BLaER1 (cell line): ENCODE data around the gene PPP2R2C.
A peak's percentile ranks its signal among the peaks of the same experiment; 100 is the strongest.

Experiments used
- H3K27ac ChIP-seq: shearing (Covaris generic); formaldehyde crosslinking; 2 replicates; pipeline ENCODE4 v1.8.1; 2022
- H3K27me3 ChIP-seq: shearing (Covaris generic); formaldehyde crosslinking; 2 replicates; pipeline ENCODE4 v1.8.1; 2022
- H3K36me3 ChIP-seq: shearing (Covaris generic); formaldehyde crosslinking; 2 replicates; pipeline ENCODE4 v1.8.1; 2022
- H3K4me1 ChIP-seq: shearing (Covaris generic); formaldehyde crosslinking; 2 replicates; pipeline ENCODE4 v1.8.1; 2022
- H3K4me2 ChIP-seq: shearing (Covaris generic); formaldehyde crosslinking; 2 replicates; pipeline ENCODE4 v1.8.1; 2022
- H3K4me3 ChIP-seq: shearing (Covaris generic); formaldehyde crosslinking; 2 replicates; pipeline ENCODE4 v1.8.1; 2022
- H3K9ac ChIP-seq: shearing (Covaris generic); formaldehyde crosslinking; 2 replicates; pipeline ENCODE4 v1.8.1; 2022
- H3K9me3 ChIP-seq: shearing (Covaris generic); formaldehyde crosslinking; 2 replicates; pipeline ENCODE4 v1.8.1; 2022
- H4K20me1 ChIP-seq: shearing (Covaris generic); formaldehyde crosslinking; 2 replicates; pipeline ENCODE4 v1.8.1; 2022
- Cebpa-rat ChIP-seq: shearing (Covaris generic); IDR thresholded peaks from 2 replicates; pipeline ENCODE4 v1.8.1; 2022

PPP2R2C gene

GRCh38 chr4:6476893-6477292, 4.5 kb upstream of the PPP2R2C start:
- no peak for TF ChIP-seq Cebpa-rat
- Histone ChIP-seq H3K27ac (no peak overlapping the region), H3K4me1 (peaks cover 5% of the 10 kb centered on the region; the same call in 1 of the 2 replicates), H3K27me3 (peaks cover 25% of the 10 kb centered on the region), H3K9me3 (no peaks in the 10 kb centered on the region), H4K20me1 (peaks cover 14% of the 10 kb centered on the region; the same call in 1 of the 2 replicates), H3K4me3 (no peak overlapping the region), H3K36me3 (no peaks in the 10 kb centered on the region), H3K4me2 (no peak overlapping the region), H3K9ac (no peak overlapping the region)

GRCh38 chr4:6475492-6476020, 3.1 kb upstream of the PPP2R2C start:
- Histone ChIP-seq H3K9me3 (no peaks in the 10 kb centered on the region), H3K36me3 (no peaks in the 10 kb centered on the region), H3K27ac (no peak overlapping the region), H3K4me2 (no peak overlapping the region), H4K20me1 (peaks cover 20% of the 10 kb centered on the region; the same call in 1 of the 2 replicates), H3K9ac (no peak overlapping the region), H3K4me1 (peaks cover 5% of the 10 kb centered on the region; the same call in 1 of the 2 replicates), H3K4me3 (no peak overlapping the region), H3K27me3 (peaks cover 38% of the 10 kb centered on the region)
- no peak for TF ChIP-seq Cebpa-rat

GRCh38 chr4:6474705-6475457, 2.5 kb upstream of the PPP2R2C start:
- Histone ChIP-seq H3K27me3 (peaks cover 45% of the 10 kb centered on the region), H3K9me3 (no peaks in the 10 kb centered on the region), H3K9ac (no peak overlapping the region), H3K4me3 (no peak overlapping the region), H3K36me3 (no peaks in the 10 kb centered on the region), H3K4me2 (no peak overlapping the region), H3K4me1 (peaks cover 5% of the 10 kb centered on the region; the same call in 1 of the 2 replicates), H4K20me1 (peaks cover 22% of the 10 kb centered on the region; the same call in 1 of the 2 replicates), H3K27ac (no peak overlapping the region)
- no peak for TF ChIP-seq Cebpa-rat

GRCh38 chr4:6474053-6474568, 1.7 kb upstream of the PPP2R2C start:
- H3K9ac ChIP-seq: no peak overlapping the region
- H3K36me3 ChIP-seq: no peaks in the 10 kb centered on the region
- H3K27ac ChIP-seq: no peak overlapping the region
- H3K4me2 ChIP-seq: no peak overlapping the region
- H3K9me3 ChIP-seq: no peaks in the 10 kb centered on the region
- no peak overlapping the region for H3K4me3 ChIP-seq
- peaks cover 5% of the 10 kb centered on the region; the same call in 1 of the 2 replicates for H3K4me1 ChIP-seq
- peaks cover 22% of the 10 kb centered on the region; the same call in 1 of the 2 replicates for H4K20me1 ChIP-seq
- peaks cover 53% of the 10 kb centered on the region for H3K27me3 ChIP-seq
- TF ChIP-seq Cebpa-rat: no peak

GRCh38 chr4:6473264-6474052, 1.0 kb upstream of the PPP2R2C start:
- H3K9me3 ChIP-seq: no peaks in the 10 kb centered on the region
- no peaks in the 10 kb centered on the region for H3K36me3 ChIP-seq
- peaks cover 22% of the 10 kb centered on the region; the same call in 1 of the 2 replicates for H4K20me1 ChIP-seq
- TF ChIP-seq Cebpa-rat: no peak
- no peak overlapping the region for H3K4me3 ChIP-seq
- H3K27ac ChIP-seq: no peak overlapping the region
- no peak overlapping the region for H3K9ac ChIP-seq
- H3K4me1 ChIP-seq: peaks cover 5% of the 10 kb centered on the region; the same call in 1 of the 2 replicates
- H3K4me2 ChIP-seq: no peak overlapping the region
- H3K27me3 ChIP-seq: peaks cover 59% of the 10 kb centered on the region

- H3K36me3 ChIP-seq: no peaks in the 10 kb centered on the region
- H4K20me1 ChIP-seq: peaks cover 22% of the 10 kb centered on the region; the same call in 1 of the 2 replicates
- no peaks in the 10 kb centered on the region for H3K9me3 ChIP-seq
- H3K4me3 ChIP-seq: no peak overlapping the region
- TF ChIP-seq Cebpa-rat: no peak
- peaks cover 5% of the 10 kb centered on the region; the same call in 1 of the 2 replicates for H3K4me1 ChIP-seq
- no peak overlapping the region for H3K9ac ChIP-seq
- H3K27ac ChIP-seq: no peak overlapping the region
- peaks cover 69% of the 10 kb centered on the region for H3K27me3 ChIP-seq
- peak overlapping the region; percentile 65 for H3K4me2 ChIP-seq
Measured at GRCh38 chr4:6472008-6472386, 417 bp downstream of the PPP2R2C start.

- no peak overlapping the region for H3K4me3 ChIP-seq
- no peaks in the 10 kb centered on the region for H3K36me3 ChIP-seq
- no peak overlapping the region for H3K9ac ChIP-seq
Measured at GRCh38 chr4:6471307-6472007, 957 bp downstream of the PPP2R2C start.

GRCh38 chr4:6470502-6471306, 1.7 kb downstream of the PPP2R2C start:
- H3K9ac ChIP-seq: no peak overlapping the region
- TF ChIP-seq Cebpa-rat: no peak
- peaks cover 5% of the 10 kb centered on the region; the same call in 1 of the 2 replicates for H3K4me1 ChIP-seq
- H3K4me2 ChIP-seq: no peak overlapping the region
- no peaks in the 10 kb centered on the region for H3K9me3 ChIP-seq
- H3K27ac ChIP-seq: no peak overlapping the region
- no peaks in the 10 kb centered on the region for H3K36me3 ChIP-seq
- H3K27me3 ChIP-seq: peaks cover 69% of the 10 kb centered on the region
- H4K20me1 ChIP-seq: peaks cover 22% of the 10 kb centered on the region; the same call in 1 of the 2 replicates
- no peak overlapping the region for H3K4me3 ChIP-seq

More at GRCh38 chr4:6471307-6472007, 957 bp downstream of the PPP2R2C start:
- Histone ChIP-seq H3K4me2 (no peak overlapping the region), H3K9me3 (no peaks in the 10 kb centered on the region), H3K27ac (no peak overlapping the region), H3K4me1 (peaks cover 5% of the 10 kb centered on the region; the same call in 1 of the 2 replicates), H4K20me1 (peaks cover 22% of the 10 kb centered on the region; the same call in 1 of the 2 replicates), H3K27me3 (peaks cover 69% of the 10 kb centered on the region)
- TF ChIP-seq Cebpa-rat: no peak
